OCI-LY1 (cell line): Measurements from ENCODE around the gene FRMD4A.

Experiments
- H2AFZ ChIP-seq: fragments of 200-600 bp; sonication (generic), shearing (Covaris generic); 2 replicates; pipeline ENCODE4 v1.6.0; 2014; ENCODE audit warnings: antibody characterized with exemption, mild to moderate bottlenecking, low read length
- H3F3A ChIP-seq: fragments of 200-600 bp; sonication (generic), shearing (Covaris generic); 2 replicates; pipeline ENCODE4 v1.6.0; 2014; ENCODE audit warnings: mild to moderate bottlenecking, antibody characterized with exemption, low read length, moderate library complexity; ENCODE audit not compliant: insufficient read depth
- H3K27ac ChIP-seq: fragments of 200-600 bp; sonication (generic); 2 replicates; pipeline ENCODE4 v1.5.1; 2014; ENCODE audit warnings: low read length, mixed run types, mild to moderate bottlenecking, low read depth; ENCODE audit not compliant: poor library complexity, severe bottlenecking
- H3K27me3 ChIP-seq: fragments of 200-600 bp; sonication (generic); 2 replicates; pipeline ENCODE4 v1.6.0; 2014; ENCODE audit warnings: antibody characterized with exemption, mild to moderate bottlenecking, low read length, moderate library complexity; ENCODE audit not compliant: insufficient read depth
- H3K36me3 ChIP-seq: fragments of 200-600 bp; sonication (generic); 2 replicates; pipeline ENCODE4 v1.6.1; 2014; ENCODE audit warnings: mild to moderate bottlenecking, antibody characterized with exemption, low read length, moderate library complexity, mixed read lengths; ENCODE audit not compliant: insufficient read depth
- H3K4me1 ChIP-seq: fragments of 200-600 bp; sonication (generic); 2 replicates; pipeline ENCODE4 v1.5.1; 2014; ENCODE audit warnings: mild to moderate bottlenecking, low read length, moderate library complexity; ENCODE audit not compliant: insufficient read depth, severe bottlenecking
- H3K4me2 ChIP-seq: fragments of 200-600 bp; sonication (generic), shearing (Covaris generic); 2 replicates; pipeline ENCODE4 v1.6.1; 2014; ENCODE audit warnings: low read length
- H3K4me3 ChIP-seq: fragments of 200-600 bp; sonication (generic); 2 replicates; pipeline ENCODE4 v1.5.1; 2014; ENCODE audit warnings: low read length, low read depth, mild to moderate bottlenecking, mixed read lengths; ENCODE audit not compliant: poor library complexity, severe bottlenecking
- H3K79me2 ChIP-seq: fragments of 200-600 bp; shearing (Covaris generic); 2 replicates; pipeline ENCODE4 v1.6.1; 2016; ENCODE audit warnings: mixed run types, low read length, mixed read lengths; ENCODE audit not compliant: insufficient read depth
- H3K9ac ChIP-seq: fragments of 200-600 bp; sonication (generic), shearing (Covaris generic); 2 replicates; pipeline ENCODE4 v1.6.1; 2014; ENCODE audit warnings: mild to moderate bottlenecking, low read length, mixed read lengths
- H3K9me2 ChIP-seq: fragments of 200-600 bp; sonication (generic), shearing (Covaris generic); 2 replicates; pipeline ENCODE4 v1.6.1; 2014; ENCODE audit warnings: low read depth, mild to moderate bottlenecking, low read length, mixed read lengths
- H3K9me3 ChIP-seq: fragments of 200-600 bp; shearing (Covaris generic); 2 replicates; pipeline ENCODE4 v1.6.1; 2014; ENCODE audit warnings: low read length, mixed read lengths
- H4K20me1 ChIP-seq: fragments of 200-600 bp; sonication (generic), shearing (Covaris generic); 2 replicates; pipeline ENCODE4 v1.6.0; 2016; ENCODE audit warnings: mild to moderate bottlenecking, low read length; ENCODE audit not compliant: insufficient read depth
- CTCF ChIP-seq: fragments of 200-600 bp; sonication (generic), shearing (Covaris generic); IDR thresholded peaks from 2 replicates; pipeline ENCODE4 v1.5.1; 2017; ENCODE audit warnings: mild to moderate bottlenecking, antibody characterized with exemption, low read length, moderate library complexity, mixed read lengths
- EZH2 ChIP-seq: fragments of 200-600 bp; sonication (generic), shearing (Covaris generic); IDR thresholded peaks from 2 replicates; pipeline ENCODE4 v1.8.0; 2017; ENCODE audit warnings: borderline replicate concordance, mixed run types, mild to moderate bottlenecking, antibody characterized with exemption, low read length, moderate library complexity, mixed read lengths

The FRMD4A gene

GRCh38 chr10:13621931-13622330 lies 708.8 kb downstream of the FRMD4A start:
- Histone ChIP-seq H3K9ac (no peak overlapping the region), H3K4me3 (no peak overlapping the region), H4K20me1 (no peaks in the 10 kb centered on the region), H3K36me3 (peaks cover 17% of the 10 kb centered on the region), H3K9me3 (no peaks in the 10 kb centered on the region), H3K27me3 (no peaks in the 10 kb centered on the region), H3K4me1 (no peaks in the 10 kb centered on the region), H3F3A (no peaks in the 10 kb centered on the region), H3K27ac (no peak overlapping the region), H2AFZ (no peak overlapping the region), H3K9me2 (no peaks in the 10 kb centered on the region), H3K4me2 (no peak overlapping the region), H3K79me2 (no peaks in the 10 kb centered on the region)
- TF ChIP-seq CTCF (no peak), EZH2 (no peak)

GRCh38 chr10:13617116-13617515 lies 713.6 kb downstream of the FRMD4A start:
- Histone ChIP-seq H4K20me1 (no peaks in the 10 kb centered on the region), H3K4me3 (no peak overlapping the region), H3K9me3 (no peaks in the 10 kb centered on the region), H3F3A (no peaks in the 10 kb centered on the region), H3K27me3 (no peaks in the 10 kb centered on the region), H3K4me1 (no peaks in the 10 kb centered on the region), H3K4me2 (no peak overlapping the region), H2AFZ (no peak overlapping the region), H3K79me2 (no peaks in the 10 kb centered on the region), H3K36me3 (peaks cover 33% of the 10 kb centered on the region), H3K9ac (no peak overlapping the region), H3K27ac (no peak overlapping the region), H3K9me2 (no peaks in the 10 kb centered on the region)
- TF ChIP-seq EZH2: no peak
- TF ChIP-seq CTCF: no peak

- Histone ChIP-seq H3K27ac (no peak overlapping the region), H3K9ac (no peak overlapping the region), H3K27me3 (no peaks in the 10 kb centered on the region)
Observed at GRCh38 chr10:13615650-13616300, 714.9 kb downstream of the FRMD4A start.

More at GRCh38 chr10:13615650-13616300, 714.9 kb downstream of the FRMD4A start:
- H3K9me3 ChIP-seq: no peaks in the 10 kb centered on the region
- H3K9me2 ChIP-seq: no peaks in the 10 kb centered on the region
- no peaks in the 10 kb centered on the region for H4K20me1 ChIP-seq
- H3K4me3 ChIP-seq: no peak overlapping the region
- H3F3A ChIP-seq: no peaks in the 10 kb centered on the region
- H2AFZ ChIP-seq: no peak overlapping the region
- no peak overlapping the region for H3K4me2 ChIP-seq
- H3K79me2 ChIP-seq: no peaks in the 10 kb centered on the region
- H3K36me3 ChIP-seq: peaks cover 29% of the 10 kb centered on the region
- no peaks in the 10 kb centered on the region for H3K4me1 ChIP-seq
- TF ChIP-seq EZH2 (no peak), CTCF (no peak)
